ENCODE results near the gene HNMT.
"Not testable (repeated sequence)": the region's sequence is repeated elsewhere in the genome, so short reads cannot be mapped to it uniquely, and the experiment has no call there.

Gene HNMT

DNA sequence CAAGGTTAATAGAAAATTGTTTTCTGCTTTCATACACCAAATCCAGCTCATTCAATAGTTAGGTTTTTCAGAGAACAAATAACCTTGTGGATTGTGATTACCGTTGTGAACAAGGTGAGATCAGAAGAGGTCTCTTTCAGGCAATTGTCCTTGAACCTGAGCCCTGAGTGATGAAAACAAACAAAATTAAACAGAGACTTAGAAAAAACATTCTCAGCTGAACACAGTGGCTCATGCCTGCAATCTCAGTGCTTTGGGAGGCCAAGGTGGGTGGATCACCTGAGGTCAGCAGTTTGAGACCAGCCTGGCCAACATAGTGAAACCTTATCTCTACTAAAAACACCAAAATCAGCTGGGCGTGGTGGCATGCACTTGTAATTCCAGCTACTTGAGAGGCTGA, 68.1 kb downstream of the HNMT start:
- no peak overlapping the region for H3K4me3 ChIP-seq (ENCODE audit: low read depth, low read length)
- TF ChIP-seq, protein P1, sequence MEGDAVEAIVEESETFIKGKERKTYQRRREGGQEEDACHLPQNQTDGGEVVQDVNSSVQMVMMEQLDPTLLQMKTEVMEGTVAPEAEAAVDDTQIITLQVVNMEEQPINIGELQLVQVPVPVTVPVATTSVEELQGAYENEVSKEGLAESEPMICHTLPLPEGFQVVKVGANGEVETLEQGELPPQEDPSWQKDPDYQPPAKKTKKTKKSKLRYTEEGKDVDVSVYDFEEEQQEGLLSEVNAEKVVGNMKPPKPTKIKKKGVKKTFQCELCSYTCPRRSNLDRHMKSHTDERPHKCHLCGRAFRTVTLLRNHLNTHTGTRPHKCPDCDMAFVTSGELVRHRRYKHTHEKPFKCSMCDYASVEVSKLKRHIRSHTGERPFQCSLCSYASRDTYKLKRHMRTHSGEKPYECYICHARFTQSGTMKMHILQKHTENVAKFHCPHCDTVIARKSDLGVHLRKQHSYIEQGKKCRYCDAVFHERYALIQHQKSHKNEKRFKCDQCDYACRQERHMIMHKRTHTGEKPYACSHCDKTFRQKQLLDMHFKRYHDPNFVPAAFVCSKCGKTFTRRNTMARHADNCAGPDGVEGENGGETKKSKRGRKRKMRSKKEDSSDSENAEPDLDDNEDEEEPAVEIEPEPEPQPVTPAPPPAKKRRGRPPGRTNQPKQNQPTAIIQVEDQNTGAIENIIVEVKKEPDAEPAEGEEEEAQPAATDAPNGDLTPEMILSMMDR (IDR thresholded peaks at IDR 0.05; ENCODE audit: low read depth, low read length), result no peak

DNA sequence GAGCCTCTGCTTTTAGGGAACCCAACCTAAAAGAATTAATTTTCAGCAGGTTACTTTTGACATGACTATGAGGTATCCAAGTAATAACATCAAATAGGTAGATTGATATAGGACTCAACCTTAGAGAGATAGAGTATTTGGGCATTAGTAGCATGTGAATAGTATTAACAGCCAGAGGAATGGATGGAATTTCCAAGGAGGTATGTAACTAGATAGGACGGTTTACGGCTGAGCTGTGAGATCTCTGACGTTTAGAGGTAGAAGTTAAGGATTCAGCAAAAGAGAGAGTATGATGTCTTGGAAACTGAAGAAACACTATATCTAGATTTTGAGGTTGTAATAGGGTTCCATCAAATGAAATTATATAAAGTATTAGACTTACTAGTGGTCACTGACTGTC, 70.3 kb downstream of the HNMT start:
- H3K4me3 ChIP-seq (ENCODE audit: low read depth, low read length), result no peak overlapping the region
- TF ChIP-seq, protein P1 (IDR thresholded peaks at IDR 0.05; ENCODE audit: low read depth, low read length), result no peak

DNA sequence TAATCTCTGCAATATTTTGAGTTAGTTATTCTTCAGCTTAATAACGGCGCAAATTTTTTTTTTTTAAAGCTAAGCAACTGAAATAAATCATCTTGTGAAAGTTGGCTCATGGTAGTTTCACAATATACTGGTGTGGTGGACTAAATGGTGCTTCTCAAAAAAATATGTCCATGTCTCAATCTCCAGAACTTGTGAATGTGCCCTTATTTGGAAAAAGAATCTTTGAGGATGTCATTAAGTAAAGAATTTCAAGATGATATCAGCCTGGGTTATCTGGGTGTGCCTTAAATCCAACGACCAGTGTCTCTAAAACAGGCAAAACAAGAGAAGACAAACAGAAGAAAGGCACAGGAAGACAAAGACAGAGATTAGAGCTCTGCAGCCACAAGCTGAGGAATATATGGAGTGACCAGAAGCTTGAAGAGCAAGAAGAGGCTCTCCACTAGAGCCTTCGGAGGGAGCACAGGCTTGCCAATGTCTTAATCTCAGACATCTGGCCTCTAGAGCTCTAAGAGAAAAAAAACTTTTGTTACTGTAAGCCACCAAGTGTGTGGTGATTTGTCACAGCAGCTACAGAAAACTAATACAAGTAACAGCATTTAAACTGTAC, 71.4 kb downstream of the HNMT start:
- no peak overlapping the region for H3K4me3 ChIP-seq (ENCODE audit: low read depth, low read length)
- TF ChIP-seq, protein P1 (IDR thresholded peaks at IDR 0.05; ENCODE audit: low read depth, low read length), result no peak

DNA sequence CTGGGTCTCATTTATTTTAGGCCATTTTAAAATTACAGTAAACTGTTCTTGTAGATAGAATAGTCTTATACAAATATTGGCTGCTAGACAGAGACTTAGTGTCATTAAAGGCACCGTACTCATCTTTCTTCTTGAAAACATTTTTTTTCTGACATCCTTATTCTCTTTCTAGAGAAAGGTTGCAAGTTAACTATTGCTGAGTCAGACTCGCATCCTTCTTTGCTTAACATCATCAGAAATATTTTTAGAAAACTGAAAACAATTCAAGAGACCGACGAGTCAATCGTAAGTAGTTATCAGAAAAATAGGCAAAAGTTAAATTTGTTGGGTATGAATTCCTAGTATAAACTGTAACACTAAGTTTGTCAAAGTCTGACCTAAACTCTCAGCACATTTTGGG, 72.2 kb downstream of the HNMT start:
- H3K4me3 ChIP-seq (ENCODE audit: low read depth, low read length), result no peak overlapping the region
- TF ChIP-seq, protein P1 (IDR thresholded peaks at IDR 0.05; ENCODE audit: low read depth, low read length), result no peak

DNA sequence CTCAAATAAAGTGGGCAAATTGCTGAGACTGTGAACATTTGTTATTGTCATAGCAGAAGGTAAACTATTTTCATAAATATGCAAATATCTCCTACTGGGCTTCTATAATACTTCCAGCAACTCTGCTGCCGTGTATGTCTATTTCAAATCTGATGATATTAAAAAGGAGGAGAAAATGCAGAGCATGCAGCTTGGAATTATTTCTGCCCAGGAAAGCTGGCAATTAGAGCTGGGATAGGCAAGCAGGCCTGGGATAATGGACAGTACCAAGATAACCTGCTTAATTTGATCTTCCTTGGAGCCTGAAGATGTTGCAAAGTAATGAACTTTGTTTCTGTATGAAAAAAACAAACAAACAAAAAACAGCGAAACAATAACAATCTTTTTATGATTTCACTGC, 72.8 kb downstream of the HNMT start:
- TF ChIP-seq, protein P1 (IDR thresholded peaks at IDR 0.05; ENCODE audit: low read depth, low read length), result no peak
- H3K4me3 ChIP-seq (ENCODE audit: low read depth, low read length), result no peak overlapping the region

DNA sequence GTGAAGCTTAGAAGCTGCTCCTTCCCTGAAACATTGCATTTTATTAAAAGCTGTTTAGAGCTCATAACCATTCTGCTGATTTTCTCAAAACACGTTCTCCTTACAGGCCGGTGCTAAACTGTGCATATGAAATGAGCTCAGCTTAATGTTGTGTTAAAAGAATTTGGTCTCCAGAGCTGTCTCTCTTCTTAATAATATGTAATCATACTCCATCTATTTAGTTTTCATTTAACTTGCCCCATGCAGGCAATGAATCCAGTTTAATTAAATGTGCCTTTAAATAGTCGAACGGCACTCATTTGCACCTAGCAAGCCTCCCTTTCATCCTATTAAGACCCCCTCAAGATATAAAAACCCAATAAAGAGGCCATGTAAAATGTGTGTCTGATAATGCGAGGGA, 76.3 kb downstream of the HNMT start:
- H3K4me3 ChIP-seq (ENCODE audit: low read depth, low read length), result no peak overlapping the region
- TF ChIP-seq, protein P1 (IDR thresholded peaks at IDR 0.05; ENCODE audit: low read depth, low read length), result no peak

DNA sequence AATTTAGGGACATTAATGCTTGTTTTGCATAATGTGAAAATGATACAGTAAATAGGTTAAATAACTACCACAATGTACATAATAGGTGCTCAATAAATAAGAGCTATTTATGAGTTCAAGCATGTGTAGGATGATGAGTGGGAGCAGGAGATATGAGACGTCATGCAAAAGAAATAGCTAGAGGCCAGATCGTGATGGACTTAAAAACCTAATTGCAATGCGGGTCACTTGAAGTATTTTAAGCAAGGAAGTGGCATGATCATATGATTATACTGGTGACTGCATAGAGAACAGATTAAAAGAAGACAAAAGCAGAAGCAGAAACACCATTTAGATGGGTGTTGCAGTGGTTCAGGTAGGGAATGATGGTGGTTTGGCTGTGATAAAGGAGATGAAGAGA, 78.0 kb downstream of the HNMT start:
- H3K4me3 ChIP-seq (ENCODE audit: low read depth, low read length), result no peak overlapping the region
- TF ChIP-seq, protein P1 (IDR thresholded peaks at IDR 0.05; ENCODE audit: low read depth, low read length), result no peak

DNA sequence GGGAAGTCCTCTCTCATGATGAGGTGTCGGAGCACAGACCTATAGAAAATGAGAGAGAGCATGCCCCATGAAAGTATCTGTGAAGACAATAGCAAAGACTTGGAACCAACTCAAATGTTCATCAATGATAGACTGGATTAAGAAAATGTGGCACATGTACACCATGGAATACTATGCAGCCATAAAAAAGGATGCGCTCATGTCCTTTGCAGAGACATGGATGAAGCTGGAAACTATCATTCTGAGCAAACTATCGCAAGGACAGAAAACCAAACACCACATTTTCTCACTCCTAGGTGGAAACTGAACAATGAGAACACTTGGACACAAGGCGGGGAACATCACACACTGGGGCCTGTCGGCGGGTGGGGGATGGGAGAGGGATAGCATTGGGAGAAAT, 79.3 kb downstream of the HNMT start:
- not testable (repeated sequence) for H3K4me3 ChIP-seq (ENCODE audit: low read depth, low read length)
